NCI-H1417 (cell line): ENCODE data around the gene CPNE6.
"Not testable (repeated sequence)": the region's sequence is repeated elsewhere in the genome, so short reads cannot be mapped to it uniquely, and the experiment has no call there.

Experiments
- DNase-seq, 3 experiments: peaks; one replicate each; lab custom pipeline; 2025; lab: John Stamatoyannopoulos, UW

The CPNE6 gene

GRCh38 chr14:24105609-24106239 is 34.4 kb downstream of the CPNE6 start:
- DNase-seq = not testable (repeated sequence)

- no peak for DNase-seq
Measured at GRCh38 chr14:24106672-24107271, 35.4 kb downstream of the CPNE6 start.

- no peak for DNase-seq
Measured at GRCh38 chr14:24108336-24108874, 37.0 kb downstream of the CPNE6 start.

- DNase-seq = no peak
Measured at GRCh38 chr14:24110060-24110459, 38.7 kb downstream of the CPNE6 start.

- no peak for DNase-seq
Measured at GRCh38 chr14:24110523-24110922, 39.2 kb downstream of the CPNE6 start.

- peak in 1 of 3 experiments; percentile 57 for DNase-seq
Measured at GRCh38 chr14:24113379-24113800, 42.0 kb downstream of the CPNE6 start.

GRCh38 chr14:24113801-24114531 is 42.6 kb downstream of the CPNE6 start:
- DNase-seq = peak; percentile 90 to 96 (median 95)

GRCh38 chr14:24114532-24115421 is 43.4 kb downstream of the CPNE6 start, which contains the start of the genes DCAF11 and NRL:
Gene DCAF11 (plus strand): TSS chr14:24114777. CDS start chr14:24115595, 818 bp downstream.
Gene NRL (minus strand): TSS chr14:24114949. CDS start chr14:24082848, 32,101 bp downstream.
- peak; percentile 100 for DNase-seq

- peak in 1 of 3 experiments; percentile 30 for DNase-seq
Measured at GRCh38 chr14:24115422-24116127, 44.2 kb downstream of the CPNE6 start.

GRCh38 chr14:24116128-24116814 is 44.9 kb downstream of the CPNE6 start:
- no peak for DNase-seq

- no peak for DNase-seq
Measured at GRCh38 chr14:24117179-24117578, 45.8 kb downstream of the CPNE6 start.

GRCh38 chr14:24119691-24120090 is 48.3 kb downstream of the CPNE6 start:
- DNase-seq = no peak

- DNase-seq = no peak
Measured at GRCh38 chr14:24121210-24121609, 49.8 kb downstream of the CPNE6 start.

GRCh38 chr14:24122416-24122815 is 51.1 kb downstream of the CPNE6 start:
- DNase-seq = no peak

GRCh38 chr14:24122898-24123297 is 51.5 kb downstream of the CPNE6 start:
- DNase-seq = no peak

- no peak for DNase-seq
Measured at GRCh38 chr14:24123424-24124417, 52.4 kb downstream of the CPNE6 start.

- no peak for DNase-seq
Measured at GRCh38 chr14:24126939-24127338, 55.6 kb downstream of the CPNE6 start.

GRCh38 chr14:24127673-24128072 is 56.3 kb downstream of the CPNE6 start:
- DNase-seq = no peak
